ENCODE data around the gene AURKB. TPM values are rescaled to one million over a fixed set of nuclear protein-coding genes. Genes with fewer than 3 reads are reported as not detected.
A peak's percentile ranks its signal among the peaks of the same experiment; 100 is the strongest.

Gene AURKB
- total and polyA plus RNA-seq, 2 of the 4 experiments (the other 2 are of a cell fraction), result 45.9 to 62.0 TPM

DNA sequence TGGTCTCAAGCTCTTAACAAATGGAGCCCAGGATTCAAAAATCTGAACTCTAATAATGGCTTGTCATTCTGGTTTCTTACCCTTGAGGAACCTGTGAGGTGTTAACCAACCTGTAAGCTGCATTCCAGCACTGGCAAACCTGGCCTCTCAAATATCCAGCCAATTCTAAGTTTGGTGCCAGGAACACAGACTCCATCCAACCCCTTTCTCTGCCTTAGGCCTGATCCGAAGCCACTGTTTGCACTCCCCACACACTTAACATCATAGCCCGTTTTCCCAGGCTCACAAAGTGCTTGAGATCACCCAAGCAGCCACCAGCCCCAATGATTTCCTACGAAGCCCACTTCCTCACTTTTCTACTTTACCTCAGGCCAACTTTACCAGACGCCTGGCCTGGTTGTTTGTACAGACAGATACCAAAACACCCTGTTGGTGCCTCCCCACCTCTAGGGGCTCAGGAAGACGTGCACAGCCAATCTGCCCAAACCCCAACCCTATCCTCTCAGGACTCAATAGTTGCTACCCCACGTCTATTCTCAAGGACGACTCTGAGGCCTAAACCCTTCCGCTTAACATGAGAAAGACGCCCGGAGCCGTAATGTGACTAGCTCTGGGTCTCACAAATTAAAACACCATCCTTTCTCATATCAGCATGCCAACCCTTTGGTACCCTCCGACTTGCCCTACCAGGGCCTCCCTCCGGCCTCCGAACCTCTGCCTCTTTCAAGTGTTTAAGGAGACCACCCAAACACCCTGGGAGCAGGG is 55.0 kb downstream of the AURKB start:
- H3K79me1 ChIP-seq (ENCODE audit: low read depth in 1 of 2, low read length in 2 of 2), result peaks cover under 1 to 46% of the 10 kb centered on the region in 2 experiments; a peak in 3 of 4 replicates
- peak overlapping the region; percentile 29; the same call in 1 of the 2 replicates for H3K23ac ChIP-seq (ENCODE audit: low read depth, low read length)
- no peak overlapping the region for H3K56ac ChIP-seq (ENCODE audit: extremely low read depth, insufficient read depth, low read length)
- peak overlapping the region; percentile 89 for H2AFZ ChIP-seq (replicated peaks; ENCODE audit: low read length, poor library complexity)
- no peak overlapping the region; the same call in 1 of the 2 replicates for H3K14ac ChIP-seq (replicated peaks; ENCODE audit: low read depth, low read length)
- no peak overlapping the region for H4K5ac ChIP-seq (ENCODE audit: low read depth, low read length)
- no TSS peak for BruUV-seq (replicated peaks)
- intact Hi-C loops (cut with micrococcal nuclease) (loop anchor here (5.0 kb wide), 1 partner anchor 73 kb away; no protein-coding TSS in a partner anchor), dilution Hi-C loops (cut with HindIII; ENCODE audit: low sequenced_read_pairs, unreplicated experiment) (no loop called here), in situ Hi-C loops (cut with MboI; ENCODE audit: low sequenced_read_pairs) (loop anchor here (25.0 kb wide), 1 partner anchor 918 kb away; the partner anchor contains the start of genes DVL2, GABARAP and PHF23)
- ChIA-PET POLR2A (ENCODE audit: unreplicated experiment) (interaction anchor here (1.4 kb wide), 1 partner anchor 18 kb away, joined by 8 read pairs; no protein-coding TSS in a partner anchor), CTCF (interaction anchor here (0.6 kb wide), 1 partner anchor 23 kb away, joined by 8 read pairs; no protein-coding TSS in a partner anchor)
- H3K4me2 ChIP-seq (ENCODE audit: low read depth, low read length), result peak overlapping the region; percentile 87
- H3K36me3 ChIP-seq (ENCODE audit: control insufficient read depth, insufficient read depth, low read length), result peaks cover 6% of the 10 kb centered on the region; the same call in 1 of the 2 replicates
- H2BK120ac ChIP-seq (ENCODE audit: low read depth, low read length), result no peak overlapping the region
- WGBS, 2 experiments (ENCODE audit: extremely low coverage in 2 of 2, insufficient read length in 1 of 2), result 39% methylated on average over 6 of the region's 14 CpGs; no CpG with 5 or more reads in 1 of the 2 experiments
- H3K9me3 ChIP-seq (ENCODE audit: control insufficient read depth, insufficient read depth, low read length), result no peaks in the 10 kb centered on the region
- peak overlapping the region; percentile 55; the same call in 1 of the 2 replicates for H3K9ac ChIP-seq (ENCODE audit: low read depth, low read length)
- H2AK9ac ChIP-seq (replicated peaks; ENCODE audit: low read depth, low read length, poor library complexity), result peak overlapping the region; percentile 81
- ATAC-seq (ENCODE audit: low read depth), result no peak
- peak overlapping the region; percentile 45 for H3K27ac ChIP-seq (ENCODE audit: insufficient read depth, low read length)
- TF ChIP-seq RCOR1 (IDR thresholded peaks at IDR 0.05; ENCODE audit: insufficient replicate concordance, low read length) (no peak), CHD1 (IDR thresholded peaks at IDR 0.05; ENCODE audit: low read depth, low read length) (peak; percentile 5; the same call in 1 of the 2 replicates)
- H3K27me3 ChIP-seq (ENCODE audit: control insufficient read depth, insufficient read depth, low read length), result no peaks in the 10 kb centered on the region
- peaks cover 22% of the 10 kb centered on the region for H3K9me1 ChIP-seq (ENCODE audit: insufficient read depth, low read length)
- H2BK15ac ChIP-seq (ENCODE audit: low read depth, low read length), result 0 out of 3 replicates have a peak overlapping the region, but pooled peaks have one; percentile 30
- peak overlapping the region; percentile 17; the same call in 1 of the 2 replicates for H4K91ac ChIP-seq (ENCODE audit: insufficient read depth, low read depth, low read length)
- no peak overlapping the region for H4K8ac ChIP-seq (ENCODE audit: low read depth in 2 of 2, low read length in 2 of 2)
- peaks cover 13% of the 10 kb centered on the region for H4K20me1 ChIP-seq (ENCODE audit: insufficient read depth, low read length)
- H3K4me3 ChIP-seq (ENCODE audit: insufficient read depth, low read depth, low read length), result peak overlapping the region; percentile 69
- no peak overlapping the region for H3K18ac ChIP-seq (ENCODE audit: low read depth, low read length)
- peak overlapping the region; percentile 75 for H2BK5ac ChIP-seq (ENCODE audit: low read depth, low read length, poor library complexity, severe bottlenecking)
- H3K4ac ChIP-seq (ENCODE audit: low read depth, low read length), result no peak overlapping the region; the same call in 1 of the 2 replicates
- H2BK20ac ChIP-seq (ENCODE audit: low read depth, low read length), result no peak overlapping the region
- peaks cover 23% of the 10 kb centered on the region for H3K4me1 ChIP-seq (ENCODE audit: control insufficient read depth, insufficient read depth, low read length)
- H2AK5ac ChIP-seq (ENCODE audit: low read depth, low read length), result peak overlapping the region; percentile 33
- DNase-seq, result no peak

Small RNAs within 50 kb of the gene (microRNA-seq; reads per million reads assigned to microRNA genes)
- gene MIR4521 (ENCODE audit: unreplicated experiment), result 173 reads per million, percentile 58 among the genes with 10 or more reads in this experiment

Other genes starting within 250 kb of the AURKB start
- not detected in 2 replicates for gene GUCY2D, start 208.0 kb downstream of the AURKB start, total RNA-seq (2012; rRNA removed)
- 0.03 TPM in 1 of 2 replicates, not detected in the other for gene GUCY2D, start 208.0 kb downstream of the AURKB start, polyA plus RNA-seq (2012; rRNA removed)
- gene ALOX15B, start 171.5 kb downstream of the AURKB start, total RNA-seq (2012; rRNA removed), result not detected in 2 replicates
- not detected in 2 replicates for gene ALOX15B, start 171.5 kb downstream of the AURKB start, polyA plus RNA-seq (2012; rRNA removed)
- gene ALOX12B, start 122.9 kb downstream of the AURKB start, total RNA-seq (2012; rRNA removed), result not detected in 2 replicates
- not detected in 2 replicates for gene ALOX12B, start 122.9 kb downstream of the AURKB start, polyA plus RNA-seq (2012; rRNA removed)
- gene ALOXE3, start 92.1 kb downstream of the AURKB start, total RNA-seq (2012; rRNA removed), result under 0.01 TPM in 2 replicates
- gene ALOXE3, start 92.1 kb downstream of the AURKB start, polyA plus RNA-seq (2012; rRNA removed), result 0.19 and 0.26 TPM in 2 replicates
- gene HES7, start 86.5 kb downstream of the AURKB start, total RNA-seq (2012; rRNA removed), result not detected in 2 replicates
- gene HES7, start 86.5 kb downstream of the AURKB start, polyA plus RNA-seq (2012; rRNA removed), result 0.43 and 0.56 TPM in 2 replicates
- gene PER1, start 58.2 kb downstream of the AURKB start, total RNA-seq (2012; rRNA removed), result 1.7 and 3.4 TPM in 2 replicates
- gene PER1, start 58.2 kb downstream of the AURKB start, polyA plus RNA-seq (2012; rRNA removed), result 10.5 and 11.5 TPM in 2 replicates
- 2.2 and 2.3 TPM in 2 replicates for gene VAMP2, start 47.6 kb downstream of the AURKB start, total RNA-seq (2012; rRNA removed)
- 27.3 and 33.3 TPM in 2 replicates for gene VAMP2, start 47.6 kb downstream of the AURKB start, polyA plus RNA-seq (2012; rRNA removed)
- 14.3 and 60.3 TPM in 2 replicates for gene TMEM107, start 34.2 kb downstream of the AURKB start, total RNA-seq (2012; rRNA removed)
- gene TMEM107, start 34.2 kb downstream of the AURKB start, polyA plus RNA-seq (2012; rRNA removed), result 12.9 and 13.4 TPM in 2 replicates
- gene BORCS6, start 20.4 kb downstream of the AURKB start, total RNA-seq (2012; rRNA removed), result 2.7 and 3.1 TPM in 2 replicates
- gene BORCS6, start 20.4 kb downstream of the AURKB start, polyA plus RNA-seq (2012; rRNA removed), result 3.3 and 4.3 TPM in 2 replicates
- gene CTC1, start 37.5 kb upstream of the AURKB start, total RNA-seq (2012; rRNA removed), result 1.1 and 1.8 TPM in 2 replicates
- 6.1 and 9.0 TPM in 2 replicates for gene CTC1, start 37.5 kb upstream of the AURKB start, polyA plus RNA-seq (2012; rRNA removed)
- 22.2 and 26.2 TPM in 2 replicates for gene PFAS, start 38.7 kb upstream of the AURKB start, total RNA-seq (2012; rRNA removed)
- 20.5 and 20.7 TPM in 2 replicates for gene PFAS, start 38.7 kb upstream of the AURKB start, polyA plus RNA-seq (2012; rRNA removed)
- 16.1 and 19.5 TPM in 2 replicates for gene RANGRF, start 78.1 kb upstream of the AURKB start, total RNA-seq (2012; rRNA removed)
- 36.6 and 42.9 TPM in 2 replicates for gene RANGRF, start 78.1 kb upstream of the AURKB start, polyA plus RNA-seq (2012; rRNA removed)
- 0.18 and 0.28 TPM in 2 replicates for gene SLC25A35, start 84.8 kb upstream of the AURKB start, total RNA-seq (2012; rRNA removed)
- 2.0 and 3.1 TPM in 2 replicates for gene SLC25A35, start 84.8 kb upstream of the AURKB start, polyA plus RNA-seq (2012; rRNA removed)
- gene ARHGEF15, start 99.7 kb upstream of the AURKB start, total RNA-seq (2012; rRNA removed), result not detected in 2 replicates
- not detected in 2 replicates for gene ARHGEF15, start 99.7 kb upstream of the AURKB start, polyA plus RNA-seq (2012; rRNA removed)
- not detected in 2 replicates for gene ODF4, start 129.3 kb upstream of the AURKB start, total RNA-seq (2012; rRNA removed)
- gene ODF4, start 129.3 kb upstream of the AURKB start, polyA plus RNA-seq (2012; rRNA removed), result not detected in 2 replicates
- 5,013 and 5,721 TPM in 2 replicates for gene RPL26, start 172.6 kb upstream of the AURKB start, total RNA-seq (2012; rRNA removed)
- 3,797 and 4,763 TPM in 2 replicates for gene RPL26, start 172.6 kb upstream of the AURKB start, polyA plus RNA-seq (2012; rRNA removed)
- gene RNF222, start 187.3 kb upstream of the AURKB start, total RNA-seq (2012; rRNA removed), result not detected in 2 replicates
- gene RNF222, start 187.3 kb upstream of the AURKB start, polyA plus RNA-seq (2012; rRNA removed), result not detected in 2 replicates
- gene NDEL1, start 225.3 kb upstream of the AURKB start, total RNA-seq (2012; rRNA removed), result 28.9 and 40.3 TPM in 2 replicates
- gene NDEL1, start 225.3 kb upstream of the AURKB start, polyA plus RNA-seq (2012; rRNA removed), result 95.6 and 97.7 TPM in 2 replicates